ENCODE results near the gene SMOC1. TPM values are rescaled to one million over a fixed set of nuclear protein-coding genes. Genes with fewer than 3 reads are reported as not detected.

Gene SMOC1
- total RNA-seq, 1 experiment from 2014 or later = 0.46 TPM

GRCh38 chr14:69839661-69840060 is 39.6 kb upstream of the SMOC1 start:
- no peak for TF ChIP-seq POLR2AphosphoS5 (IDR thresholded peaks at IDR 0.05; ENCODE audit: low read depth, low read length)
- TF ChIP-seq REST (IDR thresholded peaks at IDR 0.05; ENCODE audit: insufficient read depth in 1 of 2, low read depth in 2 of 2, low read length in 1 of 2) = no peak
- TF ChIP-seq, protein P1, sequence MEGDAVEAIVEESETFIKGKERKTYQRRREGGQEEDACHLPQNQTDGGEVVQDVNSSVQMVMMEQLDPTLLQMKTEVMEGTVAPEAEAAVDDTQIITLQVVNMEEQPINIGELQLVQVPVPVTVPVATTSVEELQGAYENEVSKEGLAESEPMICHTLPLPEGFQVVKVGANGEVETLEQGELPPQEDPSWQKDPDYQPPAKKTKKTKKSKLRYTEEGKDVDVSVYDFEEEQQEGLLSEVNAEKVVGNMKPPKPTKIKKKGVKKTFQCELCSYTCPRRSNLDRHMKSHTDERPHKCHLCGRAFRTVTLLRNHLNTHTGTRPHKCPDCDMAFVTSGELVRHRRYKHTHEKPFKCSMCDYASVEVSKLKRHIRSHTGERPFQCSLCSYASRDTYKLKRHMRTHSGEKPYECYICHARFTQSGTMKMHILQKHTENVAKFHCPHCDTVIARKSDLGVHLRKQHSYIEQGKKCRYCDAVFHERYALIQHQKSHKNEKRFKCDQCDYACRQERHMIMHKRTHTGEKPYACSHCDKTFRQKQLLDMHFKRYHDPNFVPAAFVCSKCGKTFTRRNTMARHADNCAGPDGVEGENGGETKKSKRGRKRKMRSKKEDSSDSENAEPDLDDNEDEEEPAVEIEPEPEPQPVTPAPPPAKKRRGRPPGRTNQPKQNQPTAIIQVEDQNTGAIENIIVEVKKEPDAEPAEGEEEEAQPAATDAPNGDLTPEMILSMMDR (IDR thresholded peaks at IDR 0.05) = no peak
- Histone ChIP-seq H3K4me1 (ENCODE audit: control insufficient read depth, insufficient read depth, low read length) (no peaks in the 10 kb centered on the region), H3K27ac (ENCODE audit: low read length) (no peak overlapping the region), H3K4me3 (ENCODE audit: low read depth in 2 of 2, low read length in 2 of 2) (no peak overlapping the region), H3K9me3 (ENCODE audit: control insufficient read depth, insufficient read depth, low read depth, low read length) (no peaks in the 10 kb centered on the region), H3K27me3 (ENCODE audit: control insufficient read depth, insufficient read depth, low read length) (no peaks in the 10 kb centered on the region), H3K36me3 (ENCODE audit: control insufficient read depth, insufficient read depth, low read length) (no peaks in the 10 kb centered on the region)
- intact Hi-C loops (cut with micrococcal nuclease; ENCODE audit: unreplicated experiment) (no loop called here), in situ Hi-C loops (cut with HindIII; ENCODE audit: low pct_unique_long_range_greater_than_20kb, low sequenced_read_pairs) (no loop called here)
- ChIA-PET CTCF (interaction anchor here (0.7 kb wide), 1 partner anchor 66 kb away, joined by 3 read pairs; no protein-coding TSS in a partner anchor), POLR2A (no interaction called here)
- BruUV-seq (replicated peaks) = no TSS peak
- no peak for ATAC-seq
- DNase-seq (ENCODE audit: low read depth, low spot score) = no peak

DNA sequence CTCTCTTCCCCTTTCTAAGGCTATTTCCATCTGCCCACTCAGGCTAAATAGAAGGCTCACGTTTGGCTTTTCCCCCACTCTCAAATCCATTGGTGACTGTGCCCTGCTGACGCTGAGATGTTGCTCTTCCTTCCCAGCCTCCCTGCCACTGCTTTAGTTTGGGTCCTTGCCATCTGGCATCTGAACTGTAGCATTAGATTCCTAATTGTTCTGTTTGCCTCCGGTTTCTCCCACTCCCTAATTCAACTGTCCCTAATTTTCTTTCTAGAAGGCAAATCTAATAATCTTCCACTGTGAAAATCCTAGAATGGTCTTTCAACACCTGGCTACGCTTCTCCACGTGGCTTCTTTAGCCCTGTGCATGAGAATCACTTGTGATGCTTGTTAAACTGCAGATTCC is 37.6 kb upstream of the SMOC1 start:
- Histone ChIP-seq H3K9me3 (ENCODE audit: control insufficient read depth, insufficient read depth, low read depth, low read length) (no peaks in the 10 kb centered on the region), H3K27me3 (ENCODE audit: control insufficient read depth, insufficient read depth, low read length) (no peaks in the 10 kb centered on the region), H3K4me3 (ENCODE audit: low read depth in 2 of 2, low read length in 2 of 2) (no peak overlapping the region), H3K36me3 (ENCODE audit: control insufficient read depth, insufficient read depth, low read length) (no peaks in the 10 kb centered on the region), H3K27ac (ENCODE audit: low read length) (no peak overlapping the region), H3K4me1 (ENCODE audit: control insufficient read depth, insufficient read depth, low read length) (no peaks in the 10 kb centered on the region)
- in situ Hi-C loops (cut with HindIII; ENCODE audit: low pct_unique_long_range_greater_than_20kb, low sequenced_read_pairs) = no loop called here
- ChIA-PET CTCF (no interaction called here), POLR2A (no interaction called here)
- TF ChIP-seq POLR2AphosphoS5 (IDR thresholded peaks at IDR 0.05; ENCODE audit: low read depth, low read length) = no peak
- intact Hi-C loops (cut with micrococcal nuclease; ENCODE audit: unreplicated experiment) = no loop called here
- no TSS peak for BruUV-seq (replicated peaks)
- ATAC-seq (no peak), DNase-seq (ENCODE audit: low read depth, low spot score) (no peak)

DNA sequence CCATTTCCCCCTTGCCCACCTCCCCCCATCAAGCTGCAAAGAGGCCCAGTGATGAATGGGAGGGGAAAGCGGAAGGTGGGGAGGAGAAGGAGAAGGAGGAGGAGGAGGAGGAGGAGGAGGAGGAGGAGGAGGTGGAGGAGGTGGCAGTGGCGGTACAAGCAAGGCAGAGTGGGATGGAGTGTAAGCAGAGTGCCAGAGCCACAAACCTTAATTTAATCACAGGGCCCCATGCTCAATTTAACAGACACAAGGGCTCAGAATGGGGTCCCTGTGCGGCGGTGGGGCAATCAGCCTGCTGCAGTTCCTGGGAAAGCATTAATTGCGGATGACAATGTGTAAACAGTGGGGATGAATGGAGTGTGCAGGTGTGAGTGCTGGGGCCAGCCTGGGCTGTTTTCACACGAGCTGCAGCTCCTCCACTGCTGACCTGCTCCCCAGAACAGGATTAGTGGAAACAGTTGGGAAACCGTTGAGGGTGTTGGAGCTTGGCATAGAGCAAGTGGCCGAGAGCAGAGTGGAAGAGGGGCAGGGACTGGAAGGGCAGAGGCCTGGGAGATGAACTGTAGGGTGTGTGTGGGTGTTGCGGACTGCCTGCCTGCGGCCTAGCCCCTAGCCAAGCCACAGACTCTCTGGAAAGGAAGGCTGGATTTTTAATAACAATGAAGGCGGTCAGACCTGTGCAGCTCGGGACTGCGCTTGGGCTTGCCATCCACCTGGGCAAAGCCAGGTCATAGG is 36.4 kb upstream of the SMOC1 start:
- POLR2A ChIA-PET = interaction anchor here (0.6 kb wide), 1 partner anchor 600 kb away, joined by 4 read pairs; no protein-coding TSS in a partner anchor
- Histone ChIP-seq H3K9me3 (ENCODE audit: control insufficient read depth, insufficient read depth, low read depth, low read length) (no peaks in the 10 kb centered on the region), H3K27ac (ENCODE audit: low read length) (no peak overlapping the region), H3K4me1 (ENCODE audit: control insufficient read depth, insufficient read depth, low read length) (no peaks in the 10 kb centered on the region), H3K4me3 (ENCODE audit: low read depth in 2 of 2, low read length in 2 of 2) (no peak overlapping the region), H3K27me3 (ENCODE audit: control insufficient read depth, insufficient read depth, low read length) (no peaks in the 10 kb centered on the region), H3K36me3 (ENCODE audit: control insufficient read depth, insufficient read depth, low read length) (no peaks in the 10 kb centered on the region)
- BruUV-seq (replicated peaks) = no TSS peak
- intact Hi-C loops (cut with micrococcal nuclease; ENCODE audit: unreplicated experiment) = no loop called here
- in situ Hi-C loops (cut with HindIII; ENCODE audit: low pct_unique_long_range_greater_than_20kb, low sequenced_read_pairs) = no loop called here
- CTCF ChIA-PET = no interaction called here
- ATAC-seq = no peak
- DNase-seq (ENCODE audit: low read depth, low spot score) = no peak
- TF ChIP-seq REST (IDR thresholded peaks at IDR 0.05; ENCODE audit: insufficient read depth in 1 of 2, low read depth in 2 of 2, low read length in 1 of 2) (no peak), TCF7L2 (IDR thresholded peaks at IDR 0.05; ENCODE audit: low read depth, low read length) (no peak), POLR2AphosphoS5 (IDR thresholded peaks at IDR 0.05; ENCODE audit: low read depth, low read length) (no peak), SIN3A (IDR thresholded peaks at IDR 0.05; ENCODE audit: borderline replicate concordance, insufficient read depth, low read depth, low read length) (no peak)
- TF ChIP-seq, protein P1 (IDR thresholded peaks at IDR 0.05) = no peak

Data from Panc1 (cell line).